D721Med (cell line): Measurements from ENCODE around the gene WFDC5.
"Not testable (repeated sequence)": the region's sequence is repeated elsewhere in the genome, so short reads cannot be mapped to it uniquely, and the experiment has no call there.

Experiments
- DNase-seq: peaks from one replicate; pipeline ENCODE4 v3.0.0; 2011; ENCODE audit warnings: low spot score; ENCODE audit not compliant: insufficient read length
- FAIRE-seq: peaks from 2 replicates; lab custom pipeline; 2011; peaks lifted over from hg19 to GRCh38; lab: Jason Lieb, UNC
- CTCF ChIP-seq: IDR thresholded peaks from 2 replicates; pipeline ENCODE4 v1.5.1; 2012; ENCODE audit warnings: mild to moderate bottlenecking, control low read depth; ENCODE audit not compliant: insufficient read depth; ENCODE audit errors: missing control alignments

Gene WFDC5

GRCh38 chr20:45069261-45069660 is 45.7 kb downstream of the WFDC5 start:
- FAIRE-seq (no peak), DNase-seq (no peak)
- no peak for TF ChIP-seq CTCF

- no peak for TF ChIP-seq CTCF
- no peak for FAIRE-seq
- no peak for DNase-seq
Observed at GRCh38 chr20:45067558-45067957, 47.4 kb downstream of the WFDC5 start.

- FAIRE-seq (no peak), DNase-seq (no peak)
- no peak for TF ChIP-seq CTCF
Observed at GRCh38 chr20:45067087-45067486, 47.9 kb downstream of the WFDC5 start.

DNA sequence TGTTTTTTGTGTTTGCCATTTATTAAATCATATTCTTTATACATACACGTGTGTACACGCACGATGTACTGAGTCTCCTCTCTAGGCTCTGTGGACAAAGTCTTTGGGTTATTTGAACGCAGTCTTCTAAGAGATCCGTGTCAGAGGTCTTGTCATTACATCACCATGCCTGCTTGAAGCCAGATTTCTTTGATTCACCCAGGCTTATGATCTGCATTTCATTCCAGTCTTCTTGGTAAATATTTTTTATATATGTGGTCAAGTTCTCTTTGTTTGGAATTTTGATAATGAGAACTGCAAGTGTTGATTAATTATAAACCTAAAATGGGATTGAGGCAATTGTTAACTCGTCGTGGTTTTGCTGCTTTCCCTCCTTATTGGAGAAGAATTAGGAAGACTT is 48.6 kb downstream of the WFDC5 start:
- no peak for DNase-seq
- no peak for FAIRE-seq
- no peak for TF ChIP-seq CTCF

GRCh38 chr20:45064812-45065211 is 50.2 kb downstream of the WFDC5 start:
- no peak for TF ChIP-seq CTCF
- DNase-seq, result no peak

GRCh38 chr20:45063107-45063506 is 51.9 kb downstream of the WFDC5 start:
- DNase-seq, result not testable (repeated sequence)

More at GRCh38 chr20:45064812-45065211, 50.2 kb downstream of the WFDC5 start:
- FAIRE-seq, result no peak

DNA sequence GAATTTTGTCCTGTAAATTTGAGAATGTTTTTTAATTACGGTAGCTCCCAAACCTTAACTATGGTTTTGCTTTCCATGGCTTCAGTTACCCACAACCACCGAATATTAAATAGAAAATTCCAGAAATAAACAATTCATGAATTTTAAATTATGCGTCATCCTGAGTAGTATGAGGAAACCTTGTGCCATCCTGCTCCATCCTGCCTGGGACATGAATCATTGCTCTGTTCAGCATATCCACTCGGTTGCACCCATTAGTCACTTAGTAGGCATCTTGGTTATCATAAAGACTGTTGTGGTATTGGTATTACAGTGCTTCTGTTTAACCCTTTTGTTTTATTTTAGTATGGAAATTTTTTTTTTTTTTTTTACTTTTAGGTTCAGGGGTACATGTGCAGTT is 53.7 kb downstream of the WFDC5 start:
- FAIRE-seq, result no peak
- TF ChIP-seq CTCF, result no peak
- DNase-seq, result no peak

More at GRCh38 chr20:45063107-45063506, 51.9 kb downstream of the WFDC5 start:
- not testable (repeated sequence) for FAIRE-seq

GRCh38 chr20:45060294-45060693 is 54.7 kb downstream of the WFDC5 start:
- no peak for TF ChIP-seq CTCF
- DNase-seq (no peak), FAIRE-seq (no peak)
